Upper lobe of left lung (tissue), 6 donors: Measurements from ENCODE around the gene SIVA1. TPM values are rescaled to one million over a fixed set of nuclear protein-coding genes. Genes with fewer than 3 reads are reported as not detected.

ENCODE experiments used
- ATAC-seq, 2 donors: fragments of 200-7000 bp; cut with Tn5 transposase; one replicate each; pipeline ENCODE4 v1.9.1; 2022; ENCODE audit warnings: mild to moderate bottlenecking in 2 of 2, moderate library complexity in 2 of 2; ENCODE audit not compliant: low FRiP score in 2 of 2
- DNase-seq, 2 donors: peaks; one replicate each; pipeline ENCODE4 v3.0.0-alpha.2; 2019 to 2020
- H3K27ac ChIP-seq, 4 donors: fragments of 200-600 bp; sonication (generic); one replicate each; pipeline ENCODE4 v1.5.1; 2016 to 2019
- H3K27me3 ChIP-seq, 4 donors: fragments of 200-600 bp; sonication (generic); one replicate each; pipeline ENCODE4 v1.5.1; 2017 to 2019
- H3K36me3 ChIP-seq, 4 donors: fragments of 200-600 bp; sonication (generic); one replicate each; pipeline ENCODE4 v1.5.1; 2016 to 2019
- H3K4me1 ChIP-seq, 4 donors: fragments of 200-600 bp; sonication (generic); one replicate each; pipeline ENCODE4 v1.5.1; 2018 to 2019
- H3K4me3 ChIP-seq, 4 donors: fragments of 200-600 bp; sonication (generic); one replicate each; pipeline ENCODE4 v1.5.1; 2017 to 2019; ENCODE audit warnings: mild to moderate bottlenecking in 2 of 4, moderate library complexity in 1 of 4
- H3K9me3 ChIP-seq, 4 donors: fragments of 200-600 bp; sonication (generic); one replicate each; pipeline ENCODE4 v1.5.1; 2018 to 2019
- EP300 ChIP-seq, 4 donors: sonication (generic); formaldehyde crosslinking; IDR thresholded peaks; one replicate each; pipeline ENCODE4 v1.5.1; 2017; ENCODE audit warnings: antibody characterized with exemption in 4 of 4, control low read depth in 2 of 4
- POLR2A ChIP-seq, 4 donors: fragments of 450-650 bp; IDR thresholded peaks; one replicate each; pipeline ENCODE4 v1.5.1; 2016 to 2017; ENCODE audit warnings: antibody characterized with exemption in 4 of 4, mild to moderate bottlenecking in 2 of 4
- POLR2AphosphoS5 ChIP-seq, 2 donors: sonication (generic); formaldehyde crosslinking; IDR thresholded peaks; one replicate each; pipeline ENCODE4 v1.5.1; 2017; ENCODE audit warnings: antibody characterized with exemption in 2 of 2
- WGBS, 2 donors: methylation state at CpG; one replicate each; pipeline ENCODE4 v1.1.5; 2017 to 2018; 5-methylcytosine and 5-hydroxymethylcytosine counted together
- total RNA-seq, 6 donors: library from RNA; depleted of rRNA in 4 of 6; stranded (reverse); fragments of >200 nt in 4 of 6; gene quantifications; one replicate each; pipeline versions ENCODE4 v1.1.0 to v1.2.1, GENCODE V29; 2016 to 2021
- TF ChIP-seq, protein P1 (sequence below), 6 experiments: fragments of 450-650 bp in 4 of 6; fragments of 200-600 bp in 2 of 6; sonication (generic) in 2 of 6; IDR thresholded peaks; one replicate each; pipeline ENCODE4 v1.5.1; 2016 to 2019; ENCODE audit warnings: antibody characterized with exemption in 6 of 6
- donor health status: DM: no; HTN: no; CAD: no; lungs with moderate emphysema.
- donor health status: DM: no; HTN: yes; CAD: no; lungs with severe emphysema.

Gene SIVA1
- total RNA-seq, 6 donors from 2014 or later, result 72.3 to 241 (median 91.0) TPM

- Histone ChIP-seq H3K36me3 (no peaks in the 10 kb centered on the region), H3K4me1 (peaks cover 50 to 69% (median 58%) of the 10 kb centered on the region in 4 donors), H3K9me3 (no peaks in the 10 kb centered on the region), H3K27ac (peak overlapping the region; percentile 87 to 98 (median 96)), H3K27me3 (no peaks in the 10 kb centered on the region), H3K4me3 (peak overlapping the region in 3 of 4 donors; percentile 76 to 89 (median 77))
- ATAC-seq, result no peak
- no peak for TF ChIP-seq EP300 (IDR thresholded peaks at IDR 0.05)
- no peak for TF ChIP-seq POLR2A (IDR thresholded peaks at IDR 0.05)
- TF ChIP-seq POLR2AphosphoS5 (IDR thresholded peaks at IDR 0.05), result no peak
- TF ChIP-seq, protein P1, sequence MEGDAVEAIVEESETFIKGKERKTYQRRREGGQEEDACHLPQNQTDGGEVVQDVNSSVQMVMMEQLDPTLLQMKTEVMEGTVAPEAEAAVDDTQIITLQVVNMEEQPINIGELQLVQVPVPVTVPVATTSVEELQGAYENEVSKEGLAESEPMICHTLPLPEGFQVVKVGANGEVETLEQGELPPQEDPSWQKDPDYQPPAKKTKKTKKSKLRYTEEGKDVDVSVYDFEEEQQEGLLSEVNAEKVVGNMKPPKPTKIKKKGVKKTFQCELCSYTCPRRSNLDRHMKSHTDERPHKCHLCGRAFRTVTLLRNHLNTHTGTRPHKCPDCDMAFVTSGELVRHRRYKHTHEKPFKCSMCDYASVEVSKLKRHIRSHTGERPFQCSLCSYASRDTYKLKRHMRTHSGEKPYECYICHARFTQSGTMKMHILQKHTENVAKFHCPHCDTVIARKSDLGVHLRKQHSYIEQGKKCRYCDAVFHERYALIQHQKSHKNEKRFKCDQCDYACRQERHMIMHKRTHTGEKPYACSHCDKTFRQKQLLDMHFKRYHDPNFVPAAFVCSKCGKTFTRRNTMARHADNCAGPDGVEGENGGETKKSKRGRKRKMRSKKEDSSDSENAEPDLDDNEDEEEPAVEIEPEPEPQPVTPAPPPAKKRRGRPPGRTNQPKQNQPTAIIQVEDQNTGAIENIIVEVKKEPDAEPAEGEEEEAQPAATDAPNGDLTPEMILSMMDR (IDR thresholded peaks at IDR 0.05), result no peak
- WGBS, 2 donors, result 41 to 45% methylated on average over 18 to 21 of the region's 21 CpGs
- peak in 1 of 2 donors; percentile 46 for DNase-seq
Observed at GRCh38 chr14:104799244-104800014, 46.5 kb downstream of the SIVA1 start.

DNA sequence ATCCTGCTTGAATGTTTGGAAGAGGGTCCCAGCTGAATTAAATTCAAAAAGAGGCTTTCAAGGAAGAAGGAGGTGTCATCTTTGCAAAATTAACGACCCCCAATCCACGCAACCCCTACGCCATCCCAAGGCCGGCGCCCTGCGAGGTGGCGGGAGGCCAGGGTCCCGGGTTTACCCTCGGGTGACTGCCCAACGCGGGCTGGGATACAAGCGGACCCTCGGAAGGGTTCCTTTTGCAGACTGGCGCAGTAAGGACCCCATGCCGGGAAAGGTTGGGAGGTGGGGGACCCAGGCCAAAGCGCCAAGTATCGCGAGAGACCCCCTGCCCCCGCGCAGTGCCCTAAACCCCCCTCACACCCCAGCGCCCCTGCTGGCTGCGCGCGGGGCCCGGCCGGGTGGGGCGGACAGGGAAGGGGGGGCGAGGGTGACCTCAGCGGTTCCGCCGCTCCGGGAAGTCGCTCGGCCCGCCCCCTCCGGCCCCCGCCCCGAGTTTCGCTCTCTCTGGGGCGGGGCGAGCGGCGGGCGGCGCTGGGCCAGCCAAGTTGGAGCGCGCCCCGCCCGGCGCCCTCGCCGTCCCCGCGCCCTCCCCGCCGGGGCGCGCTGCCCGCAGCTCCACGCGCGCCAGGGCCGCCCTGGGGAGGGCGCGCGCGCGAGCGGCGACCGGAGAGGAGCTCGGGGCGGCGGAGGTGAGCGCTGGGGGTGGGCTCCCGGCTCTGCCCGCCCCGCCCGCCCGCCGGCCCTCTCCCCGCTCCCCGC is 47.2 kb downstream of the SIVA1 start:
- ATAC-seq (peak; percentile 82 to 90), DNase-seq (peak; percentile 89 to 98)
- Histone ChIP-seq H3K36me3 (no peaks in the 10 kb centered on the region), H3K27ac (peak overlapping the region; percentile 87 to 98 (median 96)), H3K9me3 (no peaks in the 10 kb centered on the region), H3K4me3 (peak overlapping the region; percentile 14 to 89 (median 76)), H3K27me3 (no peaks in the 10 kb centered on the region), H3K4me1 (peaks cover 53 to 67% (median 59%) of the 10 kb centered on the region in 4 donors)
- 8 to 14% methylated on average over 6 to 18 of the region's 83 CpGs for WGBS, 2 donors
- TF ChIP-seq POLR2AphosphoS5 (IDR thresholded peaks at IDR 0.05), result peak; percentile 50 to 84
- peak in 1 of 4 donors; percentile 54 for TF ChIP-seq EP300 (IDR thresholded peaks at IDR 0.05)
- peak in 1 of 4 donors; percentile 22 for TF ChIP-seq POLR2A (IDR thresholded peaks at IDR 0.05)
- TF ChIP-seq, protein P1 (IDR thresholded peaks at IDR 0.05), result peak; percentile 40 to 59 (median 56)

- no peaks in the 10 kb centered on the region for H3K27me3 ChIP-seq
- H3K9me3 ChIP-seq, result no peaks in the 10 kb centered on the region
- ATAC-seq (peak; percentile 25 to 51), DNase-seq (peak; percentile 89 to 96)
- no peaks in the 10 kb centered on the region for H3K36me3 ChIP-seq
- WGBS, 2 donors, result 1 to 5% methylated on average over 22 to 26 of the region's 105 CpGs
- peak within 1 kb of the TSS; percentile 87 to 98 (median 96) for H3K27ac ChIP-seq
- TF ChIP-seq, protein P1 (IDR thresholded peaks at IDR 0.05), result peak in 2 of 6 experiments; percentile 19 to 22
- TF ChIP-seq EP300 (IDR thresholded peaks at IDR 0.05), result no peak
- peak in 2 of 4 donors; percentile 30 to 66 for TF ChIP-seq POLR2A (IDR thresholded peaks at IDR 0.05)
- TF ChIP-seq POLR2AphosphoS5 (IDR thresholded peaks at IDR 0.05), result peak in 1 of 2 donors; percentile 50
- H3K4me3 ChIP-seq, result peak within 1 kb of the TSS; percentile 76 to 89 (median 80)
- peaks cover 51 to 73% (median 61%) of the 10 kb centered on the region in 4 donors for H3K4me1 ChIP-seq
Observed at GRCh38 chr14:104800771-104801519, 48.0 kb downstream of the SIVA1 start, which contains the start of gene ZBTB42. ZBTB42 (plus strand) TSS chr14:104801101; CDS start chr14:104801198, 97 bp downstream.

- TF ChIP-seq POLR2AphosphoS5 (IDR thresholded peaks at IDR 0.05) (no peak), POLR2A (IDR thresholded peaks at IDR 0.05) (no peak)
- TF ChIP-seq, protein P1 (IDR thresholded peaks at IDR 0.05), result no peak
- Histone ChIP-seq H3K4me3 (peak overlapping the region; percentile 76 to 89 (median 80)), H3K36me3 (no peaks in the 10 kb centered on the region), H3K27ac (peak overlapping the region in 3 of 4 donors; percentile 80 to 97 (median 94)), H3K9me3 (no peaks in the 10 kb centered on the region), H3K4me1 (peaks cover 43 to 66% (median 53%) of the 10 kb centered on the region in 4 donors), H3K27me3 (no peaks in the 10 kb centered on the region)
- ATAC-seq, result no peak
- DNase-seq, result peak in 1 of 2 donors; percentile 75
- WGBS, 2 donors, result 78 to 91% methylated on average over 16 to 36 of the region's 45 CpGs
Observed at GRCh38 chr14:104801520-104802393, 48.8 kb downstream of the SIVA1 start.
